Fibroblast of skin of back (primary cell): Measurements from ENCODE around the gene NDUFV1.

ENCODE experiments used
- DNase-seq: peaks from one replicate; pipeline ENCODE4 v3.0.0-alpha.2; 2013

The NDUFV1 gene

GRCh38 chr11:67640758-67641337 is 34.1 kb downstream of the NDUFV1 start:
- no peak for DNase-seq

- DNase-seq, result no peak
These were observed 34.8 kb downstream of the NDUFV1 start for GRCh38 chr11:67641338-67642172.

- no peak for DNase-seq
These were observed 35.7 kb downstream of the NDUFV1 start for GRCh38 chr11:67642173-67643120.

- no peak for DNase-seq
These were observed 37.3 kb downstream of the NDUFV1 start for GRCh38 chr11:67644042-67644441.

- no peak for DNase-seq
These were observed 38.0 kb downstream of the NDUFV1 start for GRCh38 chr11:67644472-67645418.

GRCh38 chr11:67645521-67646461 is 39.1 kb downstream of the NDUFV1 start:
- no peak for DNase-seq

- no peak for DNase-seq
These were observed 40.0 kb downstream of the NDUFV1 start for GRCh38 chr11:67646535-67647336.

GRCh38 chr11:67647471-67647870 is 40.7 kb downstream of the NDUFV1 start:
- no peak for DNase-seq

GRCh38 chr11:67648140-67648795 is 41.5 kb downstream of the NDUFV1 start:
- DNase-seq, result no peak

GRCh38 chr11:67648796-67649613 is 42.3 kb downstream of the NDUFV1 start:
- DNase-seq, result no peak

GRCh38 chr11:67649634-67650510 is 43.1 kb downstream of the NDUFV1 start:
- DNase-seq, result no peak

- DNase-seq, result no peak
These were observed 45.4 kb downstream of the NDUFV1 start for GRCh38 chr11:67651976-67652781.

- no peak for DNase-seq
These were observed 46.5 kb downstream of the NDUFV1 start for GRCh38 chr11:67652965-67653845.

- DNase-seq, result no peak
These were observed 47.5 kb downstream of the NDUFV1 start for GRCh38 chr11:67654225-67654624.

- no peak for DNase-seq
These were observed 49.7 kb downstream of the NDUFV1 start for GRCh38 chr11:67656278-67656922.
